Body of pancreas (tissue), 4 donors: ENCODE results near the gene FAAH2. TPM values are rescaled to one million over a fixed set of nuclear protein-coding genes. Genes with fewer than 3 reads are reported as not detected.
A peak's percentile ranks its signal among the peaks of the same experiment; 100 is the strongest.

ENCODE experiments used
- ATAC-seq: fragments of 150-250 bp; one replicate; pipeline ENCODE4 v1.9.1; 2016
- DNase-seq, 4 donors: peaks; one replicate each; pipeline ENCODE4 v3.0.0-alpha.2; 2019
- H3K27ac ChIP-seq, 4 donors: fragments of 200-600 bp; sonication (generic); 1 replicate in 3 of 4; 2 replicates in 1 of 4; pipeline versions ENCODE4 v1.5.1 to v1.6.1; 2016 to 2019; ENCODE audit warnings: mild to moderate bottlenecking in 1 of 4, mixed read lengths in 1 of 4, moderate library complexity in 1 of 4
- H3K27me3 ChIP-seq, 2 donors: fragments of 200-600 bp; sonication (generic); one replicate each; pipeline ENCODE4 v1.6.0; 2016; ENCODE audit warnings: mild to moderate bottlenecking in 1 of 2
- H3K36me3 ChIP-seq, 2 donors: fragments of 200-600 bp; sonication (generic); replicated peaks in 1 of 2; 2 replicates each; pipeline ENCODE4 v1.5.1; 2016; ENCODE audit warnings: low read depth in 2 of 2; ENCODE audit not compliant: insufficient read depth in 1 of 2
- H3K4me1 ChIP-seq: fragments of 200-600 bp; sonication (generic); one replicate; pipeline ENCODE4 v1.6.0; 2016
- H3K4me3 ChIP-seq, 2 donors: fragments of 200-600 bp; sonication (generic); 1 replicate in 1 of 2; 2 replicates in 1 of 2; pipeline ENCODE4 v1.5.1; 2016 to 2019
- H3K9me3 ChIP-seq, 3 donors: fragments of 200-600 bp; sonication (generic); 1 replicate in 2 of 3; 2 replicates in 1 of 3; pipeline ENCODE4 v1.5.1; 2016
- CTCF ChIP-seq, 7 experiments: fragments of 450-650 bp in 4 of 7; fragments of 200-600 bp in 3 of 7; sonication (generic) in 3 of 7; IDR thresholded peaks; one replicate each; pipeline ENCODE4 v1.5.1; 2016 to 2019; ENCODE audit warnings: antibody characterized with exemption in 7 of 7
- POLR2A ChIP-seq, 3 donors: fragments of 450-650 bp; IDR thresholded peaks; one replicate each; pipeline ENCODE4 v1.6.1; 2016; ENCODE audit warnings: antibody characterized with exemption in 3 of 3, mild to moderate bottlenecking in 2 of 3
- WGBS, 2 donors: methylation state at CpG; one replicate each; pipeline ENCODE4 v1.1.5; 2017; 5-methylcytosine and 5-hydroxymethylcytosine counted together
- intact Hi-C: fragments of 100-400 bp; cut with DNase I; formaldehyde crosslinking; loops from one replicate; pipeline ENCODE4 v1.15.1; 2023
- total RNA-seq, 2 donors: library from RNA; depleted of rRNA; stranded (reverse); fragments of >200 nt; gene quantifications; one replicate each; pipeline ENCODE4 v1.1.0, GENCODE V29; 2016

Gene FAAH2
- total RNA-seq, 2 donors from 2014 or later, result 7.3 to 12.7 TPM

- no peak for TF ChIP-seq CTCF (IDR thresholded peaks at IDR 0.05)
- no peak for TF ChIP-seq POLR2A (IDR thresholded peaks at IDR 0.05)
- H3K9me3 ChIP-seq, result no peaks in the 10 kb centered on the region
- no peak overlapping the region for H3K27ac ChIP-seq
- no peak overlapping the region for H3K4me3 ChIP-seq
- H3K4me1 ChIP-seq, result no peaks in the 10 kb centered on the region
- DNase-seq (no peak), ATAC-seq (no peak)
- 75 to 83% methylated on average over 1 of the region's 1 CpG for WGBS, 2 donors
- intact Hi-C loops, result no loop called here
- no peaks in the 10 kb centered on the region for H3K27me3 ChIP-seq
- H3K36me3 ChIP-seq, result no peaks in the 10 kb centered on the region
Measured at GRCh38 chrX:57445832-57446231, 159.3 kb downstream of the FAAH2 start.

- TF ChIP-seq CTCF (IDR thresholded peaks at IDR 0.05) (no peak), POLR2A (IDR thresholded peaks at IDR 0.05) (no peak)
- 86% methylated on average over 2 of the region's 2 CpGs for WGBS, 2 donors
- ATAC-seq (no peak), DNase-seq (no peak)
- intact Hi-C loops, result no loop called here
- Histone ChIP-seq H3K4me3 (no peak overlapping the region), H3K9me3 (no peaks in the 10 kb centered on the region), H3K27me3 (no peaks in the 10 kb centered on the region), H3K4me1 (no peaks in the 10 kb centered on the region), H3K36me3 (no peaks in the 10 kb centered on the region), H3K27ac (no peak overlapping the region)
Measured at GRCh38 chrX:57447856-57448255, 161.3 kb downstream of the FAAH2 start.

- Histone ChIP-seq H3K4me3 (no peak overlapping the region), H3K27ac (no peak overlapping the region), H3K36me3 (no peaks in the 10 kb centered on the region), H3K4me1 (no peaks in the 10 kb centered on the region), H3K27me3 (no peaks in the 10 kb centered on the region), H3K9me3 (no peaks in the 10 kb centered on the region)
- TF ChIP-seq POLR2A (IDR thresholded peaks at IDR 0.05) (no peak), CTCF (IDR thresholded peaks at IDR 0.05) (no peak)
- WGBS, 2 donors, result 65 to 69% methylated on average over 3 of the region's 3 CpGs
- intact Hi-C loops, result no loop called here
- DNase-seq (no peak), ATAC-seq (no peak)
Measured at GRCh38 chrX:57451426-57452020, 165.0 kb downstream of the FAAH2 start.

- WGBS, 2 donors, result 66 to 67% methylated on average over 3 to 4 of the region's 4 CpGs
- intact Hi-C loops, result no loop called here
Measured at GRCh38 chrX:57453901-57454300, 167.4 kb downstream of the FAAH2 start.

More at GRCh38 chrX:57453901-57454300, 167.4 kb downstream of the FAAH2 start:
- DNase-seq (peak in 1 of 4 donors; percentile 9), ATAC-seq (no peak)
- no peak for TF ChIP-seq POLR2A (IDR thresholded peaks at IDR 0.05)
- peak in 2 of 7 experiments; percentile 20 to 36 for TF ChIP-seq CTCF (IDR thresholded peaks at IDR 0.05)
- no peaks in the 10 kb centered on the region for H3K4me1 ChIP-seq
- H3K4me3 ChIP-seq, result no peak overlapping the region
- no peaks in the 10 kb centered on the region for H3K27me3 ChIP-seq
- no peaks in the 10 kb centered on the region for H3K36me3 ChIP-seq
- no peaks in the 10 kb centered on the region for H3K9me3 ChIP-seq
- no peak overlapping the region for H3K27ac ChIP-seq
